Fibroblast of peridontal ligament (primary cell): ENCODE data around the gene KRTAP2-1.
"Not testable (repeated sequence)": the region's sequence is repeated elsewhere in the genome, so short reads cannot be mapped to it uniquely, and the experiment has no call there.

Experiments
- DNase-seq: peaks from one replicate; pipeline ENCODE4 v3.0.0-alpha.2; 2010; ENCODE audit errors: extremely low read depth

Gene KRTAP2-1

DNA sequence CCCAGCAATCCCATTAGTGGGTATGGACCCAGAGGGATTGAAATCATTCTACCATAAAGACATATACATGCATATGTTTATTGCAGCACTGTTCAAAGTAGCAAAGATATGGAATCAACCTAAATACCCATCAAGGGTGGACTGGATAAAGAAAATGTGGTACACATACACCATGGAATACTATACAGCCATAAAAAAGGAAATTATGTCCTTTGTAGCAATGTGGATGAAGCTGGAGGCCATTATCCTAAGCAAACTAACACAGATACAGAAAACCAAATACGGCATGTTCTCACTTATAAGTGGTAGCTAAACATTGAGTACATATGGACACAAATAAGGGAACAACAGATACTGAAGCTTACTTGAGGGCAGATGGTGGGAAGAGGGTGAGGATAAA, 10.4 kb upstream of the KRTAP2-1 start:
- no peak for DNase-seq

DNA sequence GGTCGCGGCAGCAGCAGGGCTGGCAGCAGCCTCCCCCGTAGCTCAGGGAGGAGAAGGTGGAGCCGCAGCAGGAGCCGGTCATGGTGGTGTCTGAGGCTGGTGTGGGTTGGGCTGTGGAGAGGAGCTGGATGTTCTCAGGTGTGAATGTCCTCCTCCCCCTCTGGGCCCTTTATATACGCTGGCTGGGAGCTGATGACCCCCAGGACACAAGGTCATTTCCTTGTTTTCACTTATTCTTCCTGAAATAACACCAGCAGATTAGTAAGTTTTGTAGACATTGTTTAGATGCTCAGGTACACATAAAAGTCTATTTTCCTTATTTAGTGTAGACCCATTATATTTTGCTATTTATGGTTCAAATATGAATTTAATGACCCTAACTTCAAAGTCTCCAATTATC, 8.0 kb upstream of the KRTAP2-1 start, which contains the start of gene KRTAP2-2:
Gene KRTAP2-2 (minus strand): TSS at position 101 of the 400 bp plus-strand sequence. CDS start 19 bp downstream, at position 82.
- DNase-seq = not testable (repeated sequence)

DNA sequence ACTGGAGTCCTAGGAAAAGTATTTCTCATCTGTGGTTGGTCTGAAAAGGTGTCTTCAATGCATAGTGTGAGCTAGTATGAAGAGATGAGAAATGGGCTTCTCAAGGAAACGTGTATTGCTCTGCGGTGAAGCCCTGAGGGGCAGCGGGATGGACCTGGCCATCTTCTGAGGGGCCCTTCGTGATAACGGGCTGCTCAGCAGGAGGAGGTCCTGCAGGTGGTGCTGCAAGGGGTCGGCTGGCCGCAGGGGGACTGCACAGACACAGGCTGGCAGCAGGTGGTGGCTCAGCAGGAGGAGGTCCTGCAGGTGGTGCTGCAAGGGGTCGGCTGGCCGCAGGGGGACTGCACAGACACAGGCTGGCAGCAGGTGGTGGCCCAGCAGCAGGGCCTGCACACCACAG, 7.4 kb upstream of the KRTAP2-1 start:
- DNase-seq = not testable (repeated sequence)

DNA sequence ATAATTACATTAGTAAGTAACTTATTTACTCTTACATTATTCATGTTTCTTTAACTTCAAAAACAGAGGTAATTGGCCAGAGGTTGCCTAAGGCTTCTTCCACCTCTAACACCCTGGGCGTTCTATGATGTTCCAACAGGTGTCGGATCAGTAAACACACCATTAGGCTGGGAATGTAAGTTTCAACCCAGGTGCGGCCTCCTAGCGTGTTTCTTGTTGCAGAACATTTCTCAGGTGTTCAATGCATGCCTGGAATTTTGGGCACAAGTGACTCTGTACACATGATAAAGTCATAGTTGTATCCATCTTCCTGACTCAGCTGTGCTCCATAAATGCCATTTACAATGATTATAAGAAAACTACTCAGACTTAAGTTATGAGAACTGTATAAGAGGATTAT, 6.9 kb upstream of the KRTAP2-1 start:
- DNase-seq = no peak

DNA sequence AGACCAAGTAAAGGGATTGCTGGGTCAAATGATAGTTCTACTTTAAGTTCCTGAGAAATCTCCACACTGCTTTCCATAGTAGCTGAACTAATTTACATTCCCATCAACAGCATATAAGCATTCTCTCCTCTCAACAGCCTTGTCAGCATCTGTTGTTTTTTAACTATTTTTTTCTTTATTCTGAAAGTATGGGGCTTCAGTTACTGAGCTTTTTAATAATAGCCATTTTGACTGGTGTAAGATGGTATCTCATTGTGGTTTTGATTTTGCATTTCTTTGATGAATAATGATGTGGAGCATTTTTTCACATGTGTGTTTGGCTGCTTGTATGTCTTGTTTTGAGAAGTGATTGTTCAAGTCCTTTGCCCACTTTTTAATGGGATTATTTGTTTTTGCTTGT, 5.5 kb upstream of the KRTAP2-1 start:
- DNase-seq = peak; percentile 55

DNA sequence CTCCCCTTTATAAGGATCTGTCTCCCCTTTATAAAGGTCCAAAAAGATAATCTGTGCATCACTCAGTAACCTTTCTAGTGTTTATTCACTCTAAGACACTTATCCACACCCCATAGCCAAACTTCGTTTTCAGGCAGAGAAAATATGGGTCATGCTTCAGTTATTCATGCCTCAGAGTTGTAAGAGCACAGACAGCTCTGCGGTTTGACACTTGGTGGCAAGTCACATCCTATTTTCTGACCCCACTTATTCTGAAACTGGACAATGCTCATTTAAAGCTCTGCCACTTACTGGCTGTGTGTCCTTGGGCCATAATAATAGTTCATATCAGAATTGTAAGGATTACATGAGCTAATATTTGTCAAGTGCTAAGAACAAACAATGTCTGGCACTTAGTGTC, 2.0 kb upstream of the KRTAP2-1 start:
- peak; percentile 59 for DNase-seq

DNA sequence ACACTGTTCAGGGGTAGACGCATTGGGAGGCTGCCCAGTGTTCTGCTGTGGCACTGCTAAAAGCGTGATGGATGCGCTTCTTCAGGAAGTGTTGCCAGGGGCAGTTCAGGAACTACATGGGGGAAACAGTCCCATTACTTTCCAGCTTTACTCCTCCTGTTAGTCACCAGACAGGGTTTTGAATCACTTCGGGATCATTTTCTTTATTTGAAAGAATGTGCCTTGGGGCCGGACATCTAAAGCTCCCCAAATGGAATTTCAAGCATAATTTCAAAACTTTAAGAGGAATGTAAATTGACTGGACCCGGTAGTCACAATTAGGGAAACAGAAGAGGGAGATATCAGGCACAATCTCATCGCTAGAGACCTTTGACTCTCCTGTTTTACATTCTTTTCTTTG, 1.3 kb upstream of the KRTAP2-1 start:
- peak; percentile 73 for DNase-seq

DNA sequence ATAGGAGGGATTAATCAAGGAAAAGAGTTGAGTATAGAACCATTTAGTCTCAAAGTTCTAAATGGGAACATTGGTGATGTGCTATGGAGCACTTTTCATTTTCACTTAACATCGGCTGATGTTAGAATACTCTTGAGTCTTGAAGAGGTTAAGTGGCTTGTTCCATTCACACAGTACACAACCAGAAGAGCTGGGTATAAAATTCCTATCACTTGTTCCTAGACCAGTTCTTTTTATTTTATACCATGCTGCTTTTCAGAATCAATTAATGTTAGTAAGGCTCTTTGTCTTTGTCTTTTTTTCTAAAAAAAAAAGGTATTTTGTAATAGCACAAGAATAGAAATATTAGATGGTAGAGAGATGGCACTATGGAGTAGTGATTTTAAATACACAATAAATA, 4.2 kb downstream of the KRTAP2-1 start:
- no peak for DNase-seq

DNA sequence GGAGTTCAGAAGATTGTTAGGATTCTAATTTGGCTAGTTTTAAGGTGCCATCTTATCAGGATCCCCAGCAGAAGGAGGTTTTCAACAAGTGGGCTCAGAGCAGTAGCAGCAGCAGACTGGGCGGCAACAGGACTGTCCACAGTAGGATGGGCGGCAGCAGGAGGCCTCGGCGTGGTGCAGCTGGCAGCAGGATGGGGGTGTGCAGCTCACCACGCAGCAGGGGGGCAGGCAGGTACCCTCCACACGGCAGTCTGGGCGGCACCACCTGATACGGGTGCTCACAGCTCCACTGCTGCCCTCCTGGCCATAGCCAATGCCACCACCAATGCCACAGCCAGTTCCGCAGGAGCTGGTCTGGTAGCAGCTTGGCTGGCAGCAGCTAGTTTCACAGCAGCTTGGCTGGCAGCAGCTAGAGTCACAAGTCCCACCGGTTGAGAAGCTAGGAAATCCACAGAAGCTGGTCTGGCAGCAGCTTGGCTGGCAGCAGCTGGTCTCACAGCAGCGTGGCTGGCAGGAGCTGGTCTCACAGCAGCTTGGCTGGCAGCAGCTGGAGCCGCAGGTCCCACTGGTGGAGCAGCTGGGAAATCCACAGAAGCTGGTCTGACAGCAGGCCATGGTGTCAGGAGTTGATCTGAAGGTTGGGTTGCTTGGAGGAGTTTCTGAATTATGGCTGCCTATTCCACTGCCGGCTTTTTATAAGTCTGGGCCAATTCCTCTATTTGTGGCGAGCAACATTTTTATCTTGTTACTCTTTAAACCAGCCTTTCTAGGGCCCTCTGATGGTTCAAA, 6.1 kb downstream of the KRTAP2-1 start, which contains the start of gene KRTAP1-1:
Gene KRTAP1-1 (minus strand): TSS at position 668 of the 789 bp plus-strand sequence. CDS start 53 bp downstream, at position 615.
- DNase-seq = peak; percentile 62

DNA sequence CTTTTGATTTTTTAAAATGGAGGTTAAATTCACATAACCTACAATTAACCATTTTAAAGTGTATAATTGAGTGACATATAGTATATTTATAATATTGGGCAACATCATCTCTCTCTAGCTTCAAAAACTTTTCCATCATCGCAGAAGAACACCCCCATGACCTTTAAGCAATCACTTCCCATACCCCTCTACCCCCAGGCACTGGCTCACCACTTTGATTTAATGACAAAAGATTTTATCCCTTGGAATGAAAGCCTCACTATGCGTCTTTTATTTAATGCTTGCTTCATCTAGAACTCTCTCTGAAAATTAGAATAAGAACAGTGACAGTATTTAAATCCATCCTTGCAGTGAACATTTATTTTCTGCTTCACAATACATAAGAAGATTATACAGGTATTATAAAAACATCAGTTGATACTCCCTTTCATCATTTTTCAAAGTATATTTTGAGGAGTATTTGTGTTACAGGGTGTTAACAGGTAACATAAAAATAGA, 9.2 kb downstream of the KRTAP2-1 start:
- no peak for DNase-seq

DNA sequence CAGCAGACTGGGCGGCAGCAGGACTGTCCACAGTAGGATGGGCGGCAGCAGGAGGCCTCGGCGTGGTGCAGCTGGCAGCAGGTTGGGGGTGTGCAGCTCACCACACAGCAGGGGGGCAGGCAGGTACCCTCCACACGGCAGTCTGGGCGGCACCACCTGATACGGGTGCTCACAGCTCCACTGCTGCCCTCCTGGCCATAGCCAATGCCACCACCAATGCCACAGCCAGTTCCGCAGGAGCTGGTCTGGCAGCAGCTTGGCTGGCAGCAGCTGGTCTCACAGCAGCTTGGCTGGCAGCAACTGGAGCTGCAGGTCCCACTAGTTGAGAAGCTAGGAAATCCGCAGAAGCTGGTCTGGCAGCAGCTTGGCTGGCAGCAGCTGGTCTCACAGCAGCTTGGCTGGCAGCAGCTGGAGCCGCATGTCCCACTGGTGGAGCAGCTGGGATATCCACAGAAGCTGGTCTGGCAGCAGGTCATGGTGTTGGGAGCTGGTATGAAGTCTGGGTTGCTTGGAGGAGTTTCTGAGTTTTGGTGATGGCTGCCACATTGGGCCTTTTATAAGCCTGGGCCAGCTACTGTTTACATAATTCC, 12.7 kb downstream of the KRTAP2-1 start, which contains the start of gene KRTAP1-3:
Gene KRTAP1-3 (minus strand): TSS at position 529 of the 590 bp plus-strand sequence. CDS start 53 bp downstream, at position 476.
- not testable (repeated sequence) for DNase-seq

DNA sequence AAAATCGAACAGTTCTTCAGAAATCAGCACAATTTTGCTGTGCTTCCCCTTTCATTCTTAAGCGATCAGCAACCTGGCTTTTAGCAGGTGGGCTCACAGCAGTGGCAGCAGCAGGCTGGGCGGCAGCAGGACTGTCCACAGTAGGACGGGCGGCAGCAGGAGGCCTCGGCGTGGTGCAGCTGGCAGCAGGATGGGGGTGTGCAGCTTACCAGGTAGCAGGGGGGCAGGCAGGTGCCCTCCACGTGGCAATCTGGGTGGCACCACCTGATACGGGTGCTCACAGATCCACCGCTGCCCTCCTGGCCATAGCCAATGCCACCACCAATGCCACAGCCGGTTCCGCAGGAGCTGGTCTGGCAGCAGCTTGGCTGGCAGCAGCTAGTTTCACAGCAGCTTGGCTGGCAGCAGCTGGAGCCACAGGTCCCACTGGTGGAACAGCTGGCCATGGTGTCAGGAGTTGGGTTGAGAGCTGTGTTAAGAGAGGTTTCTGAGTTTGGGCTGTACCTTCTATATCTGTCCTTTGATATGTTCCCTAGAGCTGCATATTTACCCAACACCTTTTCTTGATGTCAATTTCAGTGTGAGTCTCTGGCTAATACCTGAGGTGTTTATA, 17.4 kb downstream of the KRTAP2-1 start, which contains the start of gene KRTAP1-4:
Gene KRTAP1-4 (minus strand): TSS at position 563 of the 613 bp plus-strand sequence. CDS start 117 bp downstream, at position 446.
- no peak for DNase-seq

DNA sequence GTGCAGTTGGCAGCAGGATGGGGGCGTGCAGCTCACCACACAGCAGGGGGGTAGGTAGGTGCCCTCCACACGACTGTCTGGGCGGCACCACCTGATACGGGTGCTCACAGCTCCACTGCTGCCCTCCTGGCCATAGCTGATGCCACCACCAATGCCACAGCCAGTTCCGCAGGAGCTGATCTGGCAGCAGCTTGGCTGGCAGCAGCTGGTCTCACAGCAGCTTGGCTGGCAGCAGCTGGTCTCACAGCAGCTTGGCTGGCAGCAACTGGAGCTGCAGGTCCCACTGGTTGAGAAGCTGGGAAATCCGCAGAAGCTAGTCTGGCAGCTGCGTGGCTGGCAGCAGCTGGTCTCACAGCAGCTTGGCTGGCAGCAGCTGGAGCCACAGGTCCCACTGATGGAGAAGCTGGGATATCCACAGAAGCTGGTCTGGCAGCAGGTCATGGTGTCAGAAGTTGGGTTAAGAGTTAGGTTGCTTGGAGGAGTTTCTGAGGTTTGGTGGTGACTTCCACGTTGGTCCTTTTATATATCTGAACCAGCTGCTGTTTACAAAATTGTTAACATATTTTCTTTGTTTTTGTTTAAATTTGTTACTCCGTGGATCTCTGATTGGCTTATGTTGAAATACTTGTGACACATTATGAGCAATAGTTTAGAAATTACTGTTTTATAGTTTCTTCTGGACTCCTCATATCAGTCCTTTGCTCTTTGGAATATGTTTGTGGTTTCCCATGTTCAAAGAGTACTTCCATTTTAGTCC, 20.2 kb downstream of the KRTAP2-1 start, which contains the start of gene KRTAP1-5:
Gene KRTAP1-5 (minus strand): TSS at position 494 of the 757 bp plus-strand sequence. CDS start 53 bp downstream, at position 441.
- DNase-seq = peak; percentile 98

DNA sequence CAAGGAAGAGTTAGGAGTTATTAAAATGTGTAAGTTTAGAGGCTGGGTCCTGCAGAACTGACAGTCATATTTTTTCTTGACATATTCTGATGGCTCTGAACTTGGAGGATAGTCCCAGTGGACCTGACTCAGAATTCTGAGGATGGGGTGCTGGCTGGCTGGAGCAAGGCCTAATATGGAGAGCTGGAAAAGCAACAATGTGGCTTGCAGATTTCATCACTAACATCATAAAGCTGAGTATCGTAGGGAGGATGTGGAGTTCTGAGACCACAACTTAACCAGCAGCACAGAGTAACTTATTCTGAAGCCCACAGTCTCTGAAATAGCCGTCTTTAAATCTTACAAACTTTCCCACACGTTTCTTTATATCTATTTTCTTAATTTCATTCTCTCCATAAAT, 22.4 kb downstream of the KRTAP2-1 start:
- peak; percentile 77 for DNase-seq

DNA sequence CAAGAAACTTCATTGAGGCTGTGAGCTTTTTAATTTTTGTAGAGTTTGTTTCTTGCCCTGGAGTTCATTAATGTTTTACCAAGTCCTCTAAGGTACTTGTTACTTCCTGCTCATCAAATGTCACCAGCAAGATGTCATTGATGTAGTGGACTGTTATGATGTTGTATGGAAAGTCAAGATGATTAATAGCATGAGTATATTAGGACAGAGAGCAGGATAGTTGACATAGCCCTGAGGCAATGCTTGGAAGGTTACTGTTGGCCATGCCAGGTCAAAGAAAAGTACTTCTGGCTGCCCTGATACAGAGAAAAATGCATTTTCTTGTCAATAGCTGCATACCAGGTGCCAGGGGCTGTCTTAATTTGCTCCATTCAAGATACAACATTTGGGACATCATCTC, 26.8 kb downstream of the KRTAP2-1 start:
- no peak for DNase-seq

DNA sequence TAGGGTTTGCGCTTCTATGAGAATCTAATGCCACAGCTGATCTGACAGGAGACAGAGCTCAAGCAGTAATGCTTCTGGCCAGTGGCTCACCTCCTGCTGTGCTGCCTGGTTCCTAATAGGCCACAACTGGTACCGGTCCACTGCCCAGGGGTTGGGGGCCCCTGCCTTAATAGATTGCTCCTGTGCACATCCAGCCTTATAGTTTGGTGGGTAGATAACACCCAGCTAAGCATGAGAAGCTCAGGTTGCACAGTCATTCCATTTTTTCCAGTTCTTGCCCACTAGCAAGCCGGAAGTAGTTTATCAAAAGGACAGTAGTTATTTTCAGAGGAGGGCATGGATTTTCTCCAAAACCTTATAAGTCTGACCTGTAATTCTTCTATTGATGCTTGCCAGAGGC, 27.7 kb downstream of the KRTAP2-1 start:
- DNase-seq = no peak

DNA sequence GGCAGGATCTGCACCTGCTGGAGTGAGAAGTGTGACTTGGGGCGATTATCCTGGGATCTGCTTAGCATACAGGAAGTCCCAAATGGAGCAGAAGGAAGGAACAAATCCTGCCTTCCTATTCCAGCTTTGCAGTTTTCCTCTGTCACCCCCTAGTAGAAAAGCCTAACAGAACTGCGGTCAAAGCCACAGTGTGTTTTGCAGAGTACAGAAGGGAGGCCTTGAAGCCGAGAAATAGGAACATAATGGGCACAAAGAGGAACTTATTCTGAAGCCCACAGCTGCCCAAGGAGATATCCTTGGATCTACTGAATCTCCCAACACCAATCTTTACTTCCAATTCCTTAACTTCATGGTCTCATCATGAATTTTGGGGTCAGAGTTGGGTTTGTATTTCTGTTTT, 28.6 kb downstream of the KRTAP2-1 start:
- DNase-seq = no peak

DNA sequence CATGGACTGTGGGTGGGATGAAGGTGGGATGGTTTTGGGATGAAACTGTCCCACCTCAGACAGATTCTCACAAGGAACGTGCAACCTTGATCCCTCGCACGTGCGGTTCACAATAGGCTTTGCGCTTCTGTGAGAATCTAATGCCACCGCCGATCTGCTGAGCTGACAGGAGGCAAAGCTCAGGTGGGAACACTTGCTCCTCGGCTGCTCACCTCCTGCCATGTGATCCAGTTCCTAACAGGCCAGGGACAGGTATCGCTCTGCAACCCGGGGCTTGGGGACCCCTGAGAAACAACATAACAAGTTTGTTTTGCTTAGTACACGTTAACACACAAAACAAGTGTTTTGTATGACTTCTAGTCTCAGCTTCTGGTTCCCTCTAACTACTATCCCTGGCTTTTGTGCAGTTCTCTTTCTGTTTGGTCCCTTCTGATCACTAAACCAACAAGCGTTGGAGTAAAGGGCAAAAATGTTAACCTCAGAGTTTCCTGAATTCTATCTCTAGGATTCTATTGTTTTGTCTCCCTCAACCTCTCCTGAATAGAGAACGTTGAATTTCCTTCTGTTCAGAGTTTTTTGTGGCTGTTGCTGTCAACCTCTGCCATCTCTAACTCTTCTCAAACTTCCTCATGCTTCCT, 30.4 kb downstream of the KRTAP2-1 start:
- DNase-seq = no peak

DNA sequence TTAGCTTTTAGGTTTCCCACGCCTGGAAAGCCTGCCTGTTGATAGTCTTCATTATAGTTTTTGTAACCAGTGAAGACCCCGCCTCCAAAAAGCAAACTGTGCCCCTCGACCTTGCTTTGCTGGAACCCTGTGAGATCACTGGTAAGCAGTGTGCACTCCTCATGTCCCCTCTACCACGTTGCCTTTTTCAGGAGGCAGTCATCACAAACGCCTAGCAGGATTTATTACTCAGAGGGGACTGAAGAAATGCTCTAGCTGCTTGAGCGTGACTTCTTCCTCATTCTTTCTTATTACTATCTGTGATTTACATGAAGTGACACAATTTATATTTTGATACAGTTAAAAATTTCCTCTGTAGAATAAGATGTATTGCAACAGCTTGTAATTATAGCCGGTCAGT, 31.7 kb downstream of the KRTAP2-1 start:
- DNase-seq = no peak

DNA sequence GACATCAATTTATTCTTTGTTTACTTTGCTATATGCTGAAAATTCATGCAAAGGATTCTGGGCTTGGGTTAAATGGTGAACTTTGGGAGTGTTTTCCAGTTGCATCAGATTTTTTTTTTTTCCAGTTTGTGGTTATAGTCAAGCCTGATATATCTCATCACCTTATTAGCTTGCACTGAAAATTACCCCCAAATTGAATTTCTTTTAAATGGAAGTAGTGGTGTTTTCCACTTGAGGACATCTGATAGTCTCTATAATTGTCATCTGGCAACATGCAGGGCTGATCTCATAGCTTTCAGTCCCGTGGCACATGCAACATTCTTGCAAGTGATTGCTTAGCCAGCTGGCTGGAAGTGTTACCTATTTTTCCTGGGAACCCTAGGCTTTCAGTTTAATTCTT, 33.5 kb downstream of the KRTAP2-1 start:
- peak; percentile 95 for DNase-seq

DNA sequence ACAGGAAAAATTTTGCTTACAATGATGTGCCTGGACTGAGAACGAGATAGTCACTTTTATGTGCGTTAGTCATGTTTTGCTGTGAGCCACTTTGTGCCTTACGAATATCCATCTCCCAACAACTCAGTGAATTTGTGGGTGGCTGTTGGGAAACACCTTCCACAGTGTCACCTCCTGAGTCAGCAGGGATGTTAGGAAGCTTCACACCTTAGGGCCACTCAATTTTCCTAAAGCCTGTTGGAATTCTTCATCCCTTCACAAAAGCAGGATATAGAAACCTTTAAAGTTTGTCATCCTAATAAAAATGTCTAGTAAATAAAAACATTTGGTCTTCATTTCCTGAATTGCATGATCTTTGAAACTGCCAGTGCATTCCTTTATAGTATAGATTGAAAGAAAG, 33.9 kb downstream of the KRTAP2-1 start:
- DNase-seq = no peak
